ENCODE data around the gene NEB. TPM values are rescaled to one million over a fixed set of nuclear protein-coding genes. Genes with fewer than 3 reads are reported as not detected.

The NEB gene
- total and polyA plus RNA-seq, 2 donors (not counting 1 experiment from before 2014, with no cell fraction given): 3.6 to 4.6 TPM

DNA sequence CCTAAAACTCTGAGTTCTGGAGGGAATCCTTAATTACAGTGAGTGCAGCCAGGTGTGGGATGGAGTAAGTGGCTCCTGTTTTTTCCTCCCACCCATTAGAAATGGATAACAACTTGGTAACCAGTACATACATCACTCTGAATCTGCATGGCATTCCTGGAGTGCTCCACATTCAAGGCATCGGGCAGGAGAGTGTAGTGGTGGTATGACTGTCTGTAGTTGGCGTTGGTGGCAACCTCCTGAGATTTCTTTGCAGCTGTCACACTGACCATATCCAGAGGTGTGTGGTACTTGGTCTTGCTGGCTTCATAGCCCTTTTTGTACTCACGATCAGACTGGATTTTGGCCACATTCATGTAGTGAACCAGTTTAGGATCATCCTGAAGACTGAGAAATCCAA is 68.3 kb downstream of the NEB start:
- no peaks in the 10 kb centered on the region for H3K9me3 Mint-ChIP-seq (ENCODE audit: insufficient read depth)
- Histone ChIP-seq H3K4me2 (replicated peaks; ENCODE audit: low read depth, low read length, poor library complexity, severe bottlenecking) (no peak overlapping the region), H3K4me1 (ENCODE audit: control insufficient read depth in 2 of 2, insufficient read depth in 2 of 2, low read length in 2 of 2) (peaks cover 3 to 4% of the 10 kb centered on the region in 2 donors), H3K79me2 (ENCODE audit: control insufficient read depth, insufficient read depth, low read length) (no peaks in the 10 kb centered on the region), H3K27ac (ENCODE audit: low read length in 2 of 2) (no peak overlapping the region), H4K20me1 (ENCODE audit: control insufficient read depth, insufficient read depth, low read length, poor library complexity, severe bottlenecking) (no peaks in the 10 kb centered on the region), H3K4me3 (ENCODE audit: control extremely low read depth in 1 of 5, extremely low read depth in 1 of 5, insufficient read depth in 1 of 5, low read depth in 2 of 5, low read length in 4 of 5) (no peak overlapping the region), H3K36me3 (replicated peaks in 1 of 2; ENCODE audit: control extremely low read depth in 1 of 2, control insufficient read depth in 1 of 2, extremely low read depth in 1 of 2, insufficient read depth in 2 of 2, low read length in 1 of 2) (no peaks in the 10 kb centered on the region), H2AFZ (ENCODE audit: insufficient read depth, low read depth, low read length, poor library complexity, severe bottlenecking) (no peak overlapping the region), H3K9me3 (ENCODE audit: control extremely low read depth in 1 of 3, control insufficient read depth in 2 of 3, insufficient read depth in 1 of 3, low read length in 2 of 3) (no peaks in the 10 kb centered on the region), H3K27me3 (replicated peaks in 1 of 4; ENCODE audit: control extremely low read depth in 1 of 4, control insufficient read depth in 3 of 4, insufficient read depth in 4 of 4, low read length in 3 of 4) (no peaks in the 10 kb centered on the region), H3K9ac (ENCODE audit: low read length) (no peak overlapping the region)
- TF ChIP-seq EZH2 (IDR thresholded peaks at IDR 0.05; ENCODE audit: borderline replicate concordance, insufficient read depth, low read depth, low read length, poor library complexity, severe bottlenecking): no peak
- TF ChIP-seq, protein P1, sequence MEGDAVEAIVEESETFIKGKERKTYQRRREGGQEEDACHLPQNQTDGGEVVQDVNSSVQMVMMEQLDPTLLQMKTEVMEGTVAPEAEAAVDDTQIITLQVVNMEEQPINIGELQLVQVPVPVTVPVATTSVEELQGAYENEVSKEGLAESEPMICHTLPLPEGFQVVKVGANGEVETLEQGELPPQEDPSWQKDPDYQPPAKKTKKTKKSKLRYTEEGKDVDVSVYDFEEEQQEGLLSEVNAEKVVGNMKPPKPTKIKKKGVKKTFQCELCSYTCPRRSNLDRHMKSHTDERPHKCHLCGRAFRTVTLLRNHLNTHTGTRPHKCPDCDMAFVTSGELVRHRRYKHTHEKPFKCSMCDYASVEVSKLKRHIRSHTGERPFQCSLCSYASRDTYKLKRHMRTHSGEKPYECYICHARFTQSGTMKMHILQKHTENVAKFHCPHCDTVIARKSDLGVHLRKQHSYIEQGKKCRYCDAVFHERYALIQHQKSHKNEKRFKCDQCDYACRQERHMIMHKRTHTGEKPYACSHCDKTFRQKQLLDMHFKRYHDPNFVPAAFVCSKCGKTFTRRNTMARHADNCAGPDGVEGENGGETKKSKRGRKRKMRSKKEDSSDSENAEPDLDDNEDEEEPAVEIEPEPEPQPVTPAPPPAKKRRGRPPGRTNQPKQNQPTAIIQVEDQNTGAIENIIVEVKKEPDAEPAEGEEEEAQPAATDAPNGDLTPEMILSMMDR (IDR thresholded peaks at IDR 0.05): no peak
- H3K27me3 Mint-ChIP-seq: no peaks in the 10 kb centered on the region
- 100% methylated on average over 3 of the region's 3 CpGs for WGBS (ENCODE audit: insufficient coverage)
- no peak overlapping the region for H3K27ac Mint-ChIP-seq
- peaks cover 25% of the 10 kb centered on the region for H3K4me1 Mint-ChIP-seq
- DNase-seq (no peak), ATAC-seq (ENCODE audit: low read depth) (no peak)
- intact Hi-C loops (cut with micrococcal nuclease): no loop called here
- POLR2A ChIA-PET: no interaction called here
- no peak overlapping the region for H3K4me3 Mint-ChIP-seq
- CTCF ChIA-PET: no interaction called here

DNA sequence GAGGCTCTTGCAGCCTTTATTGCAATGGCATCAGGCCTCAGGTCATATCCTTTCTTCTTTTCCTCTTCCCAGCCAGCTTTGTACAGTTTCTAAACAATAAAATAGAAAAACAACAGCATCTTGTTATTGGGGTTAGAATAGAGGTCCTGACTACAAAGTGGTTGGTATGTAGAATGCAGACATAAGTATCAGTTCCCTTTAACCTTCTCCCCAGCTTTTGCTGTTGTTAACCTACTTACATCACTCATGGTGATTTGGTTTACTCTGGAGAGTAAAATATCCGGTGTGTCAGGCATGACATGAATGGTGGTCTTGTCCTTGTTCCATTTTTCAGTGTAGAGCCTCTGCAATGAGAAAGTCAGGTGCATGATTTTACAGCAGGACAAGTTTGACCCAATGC is 69.8 kb downstream of the NEB start:
- ChIA-PET CTCF (no interaction called here), POLR2A (interaction anchor here (0.9 to 1.2 kb wide), 2 partner anchors 102 to 108 kb away, joined by 3 read pairs; no protein-coding TSS in a partner anchor)
- Histone ChIP-seq H3K79me2 (ENCODE audit: control insufficient read depth, insufficient read depth, low read length) (no peaks in the 10 kb centered on the region), H3K4me3 (ENCODE audit: control extremely low read depth in 1 of 5, extremely low read depth in 1 of 5, insufficient read depth in 1 of 5, low read depth in 2 of 5, low read length in 4 of 5) (no peak overlapping the region), H3K4me2 (replicated peaks; ENCODE audit: low read depth, low read length, poor library complexity, severe bottlenecking) (no peak overlapping the region), H3K4me1 (ENCODE audit: control insufficient read depth in 2 of 2, insufficient read depth in 2 of 2, low read length in 2 of 2) (peaks cover 3 to 4% of the 10 kb centered on the region in 2 donors), H3K27ac (ENCODE audit: low read length in 2 of 2) (no peak overlapping the region), H2AFZ (ENCODE audit: insufficient read depth, low read depth, low read length, poor library complexity, severe bottlenecking) (no peak overlapping the region), H3K9me3 (ENCODE audit: control extremely low read depth in 1 of 3, control insufficient read depth in 2 of 3, insufficient read depth in 1 of 3, low read length in 2 of 3) (no peaks in the 10 kb centered on the region), H3K36me3 (replicated peaks in 1 of 2; ENCODE audit: control extremely low read depth in 1 of 2, control insufficient read depth in 1 of 2, extremely low read depth in 1 of 2, insufficient read depth in 2 of 2, low read length in 1 of 2) (no peaks in the 10 kb centered on the region), H3K27me3 (replicated peaks in 1 of 4; ENCODE audit: control extremely low read depth in 1 of 4, control insufficient read depth in 3 of 4, insufficient read depth in 4 of 4, low read length in 3 of 4) (no peaks in the 10 kb centered on the region), H3K9ac (ENCODE audit: low read length) (no peak overlapping the region), H4K20me1 (ENCODE audit: control insufficient read depth, insufficient read depth, low read length, poor library complexity, severe bottlenecking) (no peaks in the 10 kb centered on the region)
- no peaks in the 10 kb centered on the region for H3K27me3 Mint-ChIP-seq
- no peak overlapping the region for H3K4me3 Mint-ChIP-seq
- DNase-seq: peak; percentile 10
- H3K27ac Mint-ChIP-seq: peak overlapping the region; percentile 51
- H3K4me1 Mint-ChIP-seq: peaks cover 14% of the 10 kb centered on the region
- peak; percentile 90 for ATAC-seq (ENCODE audit: low read depth)
- no peak for TF ChIP-seq EZH2 (IDR thresholded peaks at IDR 0.05; ENCODE audit: borderline replicate concordance, insufficient read depth, low read depth, low read length, poor library complexity, severe bottlenecking)
- TF ChIP-seq, protein P1 (IDR thresholded peaks at IDR 0.05): no peak
- intact Hi-C loops (cut with micrococcal nuclease): no loop called here
- WGBS (ENCODE audit: insufficient coverage): no CpG with 5 or more reads among the region's 1 CpG
- no peaks in the 10 kb centered on the region for H3K9me3 Mint-ChIP-seq (ENCODE audit: insufficient read depth)
